Fibroblast of mammary gland (primary cell): ENCODE data around the gene SNAP29.

ENCODE experiments used
- DNase-seq: peaks from one replicate; pipeline ENCODE4 v3.0.0-alpha.2; 2010; ENCODE audit warnings: low read depth
- H3K4me3 ChIP-seq: 2 replicates; pipeline ENCODE4 v1.5.1; 2011; ENCODE audit warnings: low read depth, mild to moderate bottlenecking, low read length, moderate library complexity; ENCODE audit not compliant: control insufficient read depth
- TF ChIP-seq, protein P1 (sequence below): conservative IDR thresholded peaks from 2 replicates; pipeline ENCODE4 v1.5.1; 2011; ENCODE audit warnings: low read depth, low read length, inconsistent platforms; ENCODE audit not compliant: control insufficient read depth, insufficient read depth

Gene SNAP29

DNA sequence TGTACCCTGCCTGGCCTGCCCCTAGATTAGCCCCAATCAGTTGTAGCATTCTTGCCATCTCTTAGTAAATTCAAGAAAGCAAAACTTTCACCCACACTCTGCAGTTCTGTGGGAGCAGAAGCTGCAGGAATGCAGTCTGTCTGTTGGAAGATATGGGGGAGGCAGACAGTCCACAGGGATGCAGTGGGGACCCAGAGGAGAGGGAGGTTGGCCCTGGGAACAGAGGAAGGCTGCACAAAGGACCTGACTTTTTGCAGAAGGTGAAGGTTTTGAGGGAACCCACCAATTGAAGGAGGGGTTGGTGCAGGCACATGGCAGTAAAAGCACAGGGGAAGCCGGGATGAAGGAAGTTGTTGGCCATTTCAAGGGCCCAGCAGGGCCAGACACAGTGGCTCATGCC is 16.5 kb downstream of the SNAP29 start:
- no peak overlapping the region for H3K4me3 ChIP-seq

DNA sequence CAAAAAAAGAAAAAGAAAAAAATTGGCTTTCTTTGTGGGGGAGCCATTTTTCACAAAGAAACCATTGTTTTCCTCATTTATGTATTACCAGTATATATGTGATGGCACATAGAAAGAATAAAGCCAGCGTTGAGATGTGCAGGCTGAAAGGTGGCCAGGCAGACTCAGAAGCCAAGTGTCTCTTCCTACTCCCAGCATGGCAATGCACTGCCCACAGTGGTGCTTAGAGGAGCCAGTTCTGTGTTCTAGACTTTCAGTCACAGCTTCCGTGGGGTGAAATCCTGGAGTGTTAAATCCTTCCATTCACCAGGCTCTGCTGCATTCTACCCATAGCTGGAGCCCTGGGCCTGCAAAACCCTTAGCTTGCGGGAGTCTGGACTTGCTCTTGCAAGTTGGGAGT is 18.9 kb downstream of the SNAP29 start:
- no peak overlapping the region for H3K4me3 ChIP-seq
- DNase-seq: no peak
- TF ChIP-seq, protein P1, sequence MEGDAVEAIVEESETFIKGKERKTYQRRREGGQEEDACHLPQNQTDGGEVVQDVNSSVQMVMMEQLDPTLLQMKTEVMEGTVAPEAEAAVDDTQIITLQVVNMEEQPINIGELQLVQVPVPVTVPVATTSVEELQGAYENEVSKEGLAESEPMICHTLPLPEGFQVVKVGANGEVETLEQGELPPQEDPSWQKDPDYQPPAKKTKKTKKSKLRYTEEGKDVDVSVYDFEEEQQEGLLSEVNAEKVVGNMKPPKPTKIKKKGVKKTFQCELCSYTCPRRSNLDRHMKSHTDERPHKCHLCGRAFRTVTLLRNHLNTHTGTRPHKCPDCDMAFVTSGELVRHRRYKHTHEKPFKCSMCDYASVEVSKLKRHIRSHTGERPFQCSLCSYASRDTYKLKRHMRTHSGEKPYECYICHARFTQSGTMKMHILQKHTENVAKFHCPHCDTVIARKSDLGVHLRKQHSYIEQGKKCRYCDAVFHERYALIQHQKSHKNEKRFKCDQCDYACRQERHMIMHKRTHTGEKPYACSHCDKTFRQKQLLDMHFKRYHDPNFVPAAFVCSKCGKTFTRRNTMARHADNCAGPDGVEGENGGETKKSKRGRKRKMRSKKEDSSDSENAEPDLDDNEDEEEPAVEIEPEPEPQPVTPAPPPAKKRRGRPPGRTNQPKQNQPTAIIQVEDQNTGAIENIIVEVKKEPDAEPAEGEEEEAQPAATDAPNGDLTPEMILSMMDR: no peak

More for the DNA sequence above, 16.5 kb downstream of the SNAP29 start:
- TF ChIP-seq, protein P1: no peak
- no peak for DNase-seq

DNA sequence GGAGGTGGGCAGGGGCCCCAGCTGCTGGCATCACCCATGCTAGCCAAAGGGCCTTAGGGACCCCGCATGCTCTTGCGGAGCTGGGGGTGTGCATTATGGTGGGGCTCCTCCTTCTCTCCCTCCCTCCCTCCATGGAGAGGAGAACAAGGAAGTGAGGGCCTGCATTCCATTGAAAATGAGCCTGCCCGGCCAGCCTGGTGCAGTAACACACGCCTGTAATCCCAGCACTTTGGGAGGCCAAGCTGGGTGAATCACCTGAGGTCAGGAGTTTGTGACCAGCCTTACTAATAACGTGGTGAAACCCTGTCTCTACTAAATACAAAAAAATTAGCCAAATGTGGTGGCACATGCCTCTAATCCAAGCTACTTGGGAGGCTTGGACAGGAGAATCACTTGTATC is 22.4 kb downstream of the SNAP29 start:
- H3K4me3 ChIP-seq: no peak overlapping the region
- DNase-seq: peak; percentile 16
- TF ChIP-seq, protein P1: no peak

DNA sequence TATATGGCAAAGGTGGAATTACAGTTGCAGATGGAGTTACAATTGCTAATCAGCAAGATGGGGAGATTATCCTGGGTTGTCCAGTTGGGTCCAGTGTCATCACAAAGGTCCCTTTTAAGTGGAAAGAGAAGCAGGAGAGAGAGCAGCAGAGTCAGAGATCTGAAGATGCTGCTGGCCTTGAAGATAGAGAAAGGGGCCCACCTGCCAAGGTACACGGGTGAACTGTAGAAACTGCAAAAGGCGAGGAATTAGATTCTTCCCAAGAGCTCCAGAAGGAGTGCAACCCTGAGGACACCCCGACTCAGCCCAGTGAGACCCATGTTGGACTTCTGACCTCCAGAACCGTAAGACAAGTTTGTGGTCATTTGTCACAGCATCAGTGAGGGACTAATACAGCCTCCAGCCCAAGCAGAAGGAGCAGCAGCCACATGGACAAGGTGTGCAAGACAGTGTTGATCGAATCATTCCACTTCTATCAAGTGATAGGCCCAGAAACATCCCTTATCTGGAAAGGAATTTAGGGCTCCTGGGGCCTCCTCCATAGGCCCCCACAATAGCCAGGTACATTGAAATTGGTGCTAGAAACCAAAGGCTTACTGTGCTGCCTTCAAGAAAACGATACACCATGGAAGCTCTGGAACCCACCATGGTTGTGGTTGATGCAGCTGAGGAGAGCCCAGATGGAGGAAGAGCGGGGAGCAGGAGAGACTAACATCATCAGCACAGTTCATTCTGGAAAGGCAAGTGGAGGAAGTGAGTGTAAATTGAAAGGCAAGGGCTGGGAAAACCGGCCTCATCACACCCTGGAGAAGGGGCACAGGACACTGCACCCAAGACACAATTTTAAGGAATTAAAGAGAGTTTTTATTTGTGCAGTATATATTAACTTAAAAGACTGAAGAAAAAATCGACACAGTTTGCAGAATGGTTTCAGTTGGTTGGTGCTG is 23.3 kb downstream of the SNAP29 start:
- TF ChIP-seq, protein P1: no peak
- H3K4me3 ChIP-seq: no peak overlapping the region
- DNase-seq: no peak

DNA sequence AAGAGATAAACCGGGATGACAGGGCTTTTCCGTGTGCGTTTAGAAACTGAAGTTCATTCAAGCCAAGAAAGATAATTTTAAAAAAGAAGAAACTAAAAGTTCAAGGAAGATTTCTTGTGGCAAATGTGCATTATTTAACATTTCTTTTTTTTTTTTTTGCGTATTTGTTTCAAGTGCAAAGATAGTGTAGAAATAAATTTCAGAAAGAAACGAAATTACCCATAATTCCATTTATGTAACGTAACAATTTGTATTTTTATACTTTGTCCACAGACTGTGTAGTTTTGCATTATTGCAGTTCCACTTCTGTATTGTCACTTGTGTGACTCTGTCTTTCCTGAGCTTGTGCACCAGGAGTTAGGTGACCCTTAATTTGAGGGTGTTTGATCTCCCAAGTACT is 24.0 kb downstream of the SNAP29 start:
- no peak for DNase-seq
- no peak overlapping the region for H3K4me3 ChIP-seq
- TF ChIP-seq, protein P1: no peak

DNA sequence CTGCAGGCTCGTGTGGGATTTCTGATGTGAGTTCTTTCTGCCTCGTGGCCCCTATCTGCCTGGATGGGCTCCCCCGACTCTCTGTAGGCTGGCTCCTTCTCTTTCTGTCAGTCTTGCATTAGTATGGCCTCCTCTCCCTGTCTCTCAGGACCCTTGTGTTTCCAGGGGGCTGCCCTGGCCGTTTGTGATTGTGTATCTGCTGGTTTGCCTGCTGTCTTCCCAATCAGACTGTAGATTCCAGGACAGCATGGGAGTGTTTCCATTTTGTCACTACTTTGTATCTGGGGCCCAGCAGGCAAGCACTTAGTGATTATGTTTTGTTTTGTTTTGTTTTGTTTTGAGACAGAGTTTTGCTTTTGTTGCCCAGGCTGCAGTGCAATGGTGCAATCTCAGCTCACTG is 25.6 kb downstream of the SNAP29 start:
- DNase-seq: no peak
- TF ChIP-seq, protein P1: no peak
- H3K4me3 ChIP-seq: no peak overlapping the region
